Activated CD8-positive, alpha-beta memory T cell treated with anti-CD3 and anti-CD28 coated beads, Interleukin-2, amount 50 U/mL, for 48 hours (primary cell): ENCODE measurements around the gene FAM107B.

ENCODE experiments used
- DNase-seq: peaks from one replicate; pipeline ENCODE4 v3.0.0-alpha.2; 2020

FAM107B gene

DNA sequence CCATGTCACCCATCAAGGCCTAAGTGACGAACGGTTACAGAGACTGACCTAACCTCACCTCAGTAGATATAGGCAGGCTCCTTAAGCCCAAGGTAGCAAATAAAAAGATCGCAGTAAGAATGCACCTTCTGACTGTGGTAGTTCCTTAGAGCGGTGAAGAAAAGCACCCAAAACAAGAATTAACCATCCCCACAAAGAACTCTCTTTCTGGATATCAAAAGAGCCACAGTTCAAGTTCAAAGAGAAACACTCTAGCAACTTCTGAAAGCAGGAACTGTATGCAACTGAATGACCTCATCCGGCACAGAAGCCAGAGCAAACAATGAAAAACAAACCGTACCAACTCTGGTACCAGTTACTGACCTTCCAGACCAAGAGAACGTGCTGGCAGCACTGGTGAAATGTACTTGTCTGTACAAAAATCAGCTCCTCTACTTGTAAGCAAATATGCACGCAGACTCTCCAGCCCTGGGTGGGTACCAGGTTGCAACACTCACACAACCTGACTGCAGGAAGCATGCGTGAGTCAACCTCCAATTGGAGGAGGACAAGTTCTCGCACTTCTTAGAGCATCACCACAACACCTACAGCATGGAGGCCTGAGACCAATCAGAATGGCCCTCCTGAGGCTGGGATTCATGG lies 202.7 kb downstream of the FAM107B start:
- no peak for DNase-seq

- DNase-seq = no peak
Measured at GRCh38 chr10:14570800-14571199, 203.9 kb downstream of the FAM107B start.

DNA sequence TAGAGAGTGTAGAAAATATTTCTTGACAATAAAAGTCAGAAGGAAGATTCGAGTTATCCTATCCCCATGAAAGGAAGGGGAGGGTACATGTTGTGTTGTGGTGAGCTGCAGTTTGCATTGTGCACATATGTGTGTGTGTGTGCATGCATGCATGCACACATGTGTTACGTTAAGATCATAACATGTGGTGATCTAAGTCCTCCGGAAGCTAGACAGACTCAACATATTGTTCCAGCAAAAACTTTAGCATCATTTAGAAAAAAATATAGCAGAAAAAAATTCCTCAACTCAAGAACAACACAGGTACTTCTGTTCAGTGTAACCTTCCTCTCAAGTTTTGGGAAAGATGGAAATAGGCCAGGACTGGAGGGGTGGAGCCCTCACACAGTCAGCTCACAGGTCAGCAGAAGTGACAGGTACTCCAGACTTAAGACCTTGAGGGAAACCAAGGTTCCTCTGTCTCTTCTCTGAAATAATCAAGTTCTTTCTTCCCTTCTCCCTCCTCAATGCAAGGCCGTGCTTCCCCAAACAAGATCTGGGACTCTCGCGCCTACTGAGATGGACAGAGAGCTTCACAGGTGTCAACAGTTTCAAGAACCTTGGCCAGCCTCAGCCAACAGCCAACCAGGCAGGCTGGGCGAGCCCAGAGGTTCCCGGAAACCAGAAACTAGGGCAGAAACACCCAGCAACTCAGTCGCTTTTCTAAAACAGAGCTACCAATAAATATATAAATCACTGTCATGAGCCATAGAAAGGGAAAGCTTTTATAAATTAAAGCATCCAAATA lies 205.2 kb downstream of the FAM107B start:
- DNase-seq = no peak

DNA sequence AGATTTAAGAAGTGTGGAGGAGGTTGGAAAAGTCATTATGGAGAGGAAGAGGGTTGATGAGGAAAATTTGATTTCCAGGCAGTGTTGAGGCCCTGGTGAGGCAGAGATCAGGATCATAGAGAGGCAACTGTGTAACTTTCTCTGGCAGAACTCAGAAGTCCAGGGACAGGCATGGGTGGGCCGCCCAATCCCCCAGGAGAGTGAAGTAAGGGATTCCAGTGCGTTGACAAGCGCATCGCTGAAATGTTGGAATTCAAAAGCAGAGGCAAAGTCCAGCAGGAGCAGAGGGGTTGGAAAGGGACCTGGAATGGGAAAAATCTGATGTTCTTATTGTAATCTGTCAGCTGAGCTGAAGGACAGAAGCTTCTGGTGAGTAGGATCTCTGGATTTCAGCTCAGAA lies 207.3 kb downstream of the FAM107B start:
- DNase-seq = no peak

DNA sequence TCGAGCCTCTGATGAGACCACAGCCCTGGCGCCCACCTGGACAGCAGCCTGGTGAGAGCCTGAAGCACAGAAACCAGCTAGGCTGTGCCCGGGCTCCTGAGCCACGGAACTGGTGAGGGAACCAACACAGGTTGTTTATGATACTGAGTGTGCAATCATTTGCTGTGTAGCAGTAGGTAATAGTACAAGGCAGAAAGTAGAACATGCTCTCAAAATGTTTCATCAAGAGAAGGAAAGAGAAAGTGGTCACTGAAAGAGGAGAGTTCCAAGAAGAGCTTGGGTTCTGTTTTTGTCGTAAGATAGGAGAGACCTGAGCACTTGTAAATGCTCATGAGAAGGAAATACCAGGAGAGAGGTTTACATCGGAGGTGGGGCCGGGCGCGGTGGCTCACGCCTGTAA lies 208.2 kb downstream of the FAM107B start:
- no peak for DNase-seq

GRCh38 chr10:14565199-14565598 lies 209.5 kb downstream of the FAM107B start:
- DNase-seq = peak; percentile 52

GRCh38 chr10:14564268-14564744 lies 210.4 kb downstream of the FAM107B start:
- no peak for DNase-seq

DNA sequence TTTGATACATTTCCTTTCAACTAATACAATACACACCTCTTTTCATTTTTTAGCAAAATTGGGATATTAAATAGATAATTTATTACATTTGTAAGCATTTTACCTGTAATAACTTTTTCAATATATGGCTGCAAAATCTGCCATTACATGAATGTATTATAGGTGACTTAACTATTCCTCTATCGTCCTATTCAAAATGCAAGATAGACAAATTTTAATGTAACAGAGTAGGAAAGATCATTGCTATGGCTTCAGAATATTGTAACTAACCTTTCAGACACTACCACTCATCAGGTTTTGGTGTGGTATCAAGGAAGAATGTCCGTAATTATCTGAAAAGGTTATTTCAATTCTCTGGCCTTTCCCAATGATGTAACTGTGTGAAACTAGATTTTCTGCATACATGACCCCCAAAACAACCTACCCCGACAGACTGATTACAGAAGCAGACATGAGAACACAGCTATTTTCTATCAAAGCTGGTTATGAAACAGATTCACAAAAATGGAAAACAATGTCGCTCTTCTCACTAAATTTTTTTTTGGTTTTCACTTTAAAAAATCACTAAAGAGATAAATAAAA lies 211.2 kb downstream of the FAM107B start:
- no peak for DNase-seq

DNA sequence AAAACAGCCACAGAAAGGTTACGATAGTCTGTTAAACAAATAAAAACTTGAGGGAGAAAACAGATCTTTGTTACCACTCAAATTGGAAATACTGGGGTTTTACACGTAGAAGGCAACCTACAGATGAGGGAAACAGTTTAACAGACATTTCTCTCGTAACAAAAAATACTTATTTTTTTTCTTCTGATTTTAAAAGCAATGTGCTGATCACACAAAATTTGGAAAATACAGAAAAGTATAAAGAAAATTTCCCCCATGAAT lies 211.7 kb downstream of the FAM107B start:
- DNase-seq = no peak

GRCh38 chr10:14562218-14563075 lies 212.2 kb downstream of the FAM107B start:
- DNase-seq = no peak

- no peak for DNase-seq
Measured at GRCh38 chr10:14560791-14561765, 213.6 kb downstream of the FAM107B start.

DNA sequence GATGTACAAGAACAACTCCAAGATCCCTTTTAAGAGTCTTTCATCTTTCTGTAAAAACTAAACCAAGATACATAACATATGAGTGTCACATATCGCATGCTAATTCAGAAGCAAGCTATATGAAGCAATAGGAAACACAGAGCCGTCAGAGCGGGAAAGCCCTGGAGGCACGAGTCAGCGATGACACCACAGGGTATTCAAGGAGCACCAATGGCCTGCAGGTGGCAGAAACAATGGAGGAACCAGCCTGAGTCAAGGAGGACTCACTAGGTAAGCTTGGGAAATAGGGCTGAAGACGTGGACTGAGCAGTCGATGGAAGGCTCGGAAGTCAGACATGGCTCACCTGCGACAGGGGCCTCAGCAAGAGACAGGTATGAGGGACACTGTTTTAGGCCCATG lies 214.4 kb downstream of the FAM107B start:
- DNase-seq = peak; percentile 80

GRCh38 chr10:14558025-14558424 lies 216.7 kb downstream of the FAM107B start:
- DNase-seq = no peak

GRCh38 chr10:14557567-14557966 lies 217.1 kb downstream of the FAM107B start:
- DNase-seq = no peak

GRCh38 chr10:14556285-14556956 lies 218.3 kb downstream of the FAM107B start:
- no peak for DNase-seq

GRCh38 chr10:14555807-14556206 lies 218.9 kb downstream of the FAM107B start:
- DNase-seq = no peak

- DNase-seq = no peak
Measured at GRCh38 chr10:14554491-14555205, 220.0 kb downstream of the FAM107B start.

- DNase-seq = no peak
Measured at GRCh38 chr10:14554091-14554490, 220.6 kb downstream of the FAM107B start.

- no peak for DNase-seq
Measured at GRCh38 chr10:14553448-14553847, 221.2 kb downstream of the FAM107B start.

DNA sequence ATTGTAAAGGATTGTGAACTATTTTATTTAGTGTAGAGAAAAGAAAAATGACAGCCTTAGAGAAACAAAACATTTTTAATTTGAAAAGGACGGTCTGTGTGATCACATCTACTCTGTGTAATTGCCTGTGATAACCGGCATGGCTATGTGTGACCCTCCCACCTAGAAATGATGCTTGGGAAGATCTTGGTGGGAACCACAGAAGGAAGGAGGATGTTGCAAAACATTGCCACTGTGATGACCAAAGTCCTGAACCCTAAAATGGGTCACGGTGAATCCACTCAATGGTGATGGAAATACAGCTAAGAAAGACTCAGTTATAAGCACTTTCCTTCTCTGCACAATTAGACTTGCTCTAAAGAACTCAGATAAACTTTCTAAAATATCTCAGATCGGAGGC lies 222.7 kb downstream of the FAM107B start:
- DNase-seq = no peak

DNA sequence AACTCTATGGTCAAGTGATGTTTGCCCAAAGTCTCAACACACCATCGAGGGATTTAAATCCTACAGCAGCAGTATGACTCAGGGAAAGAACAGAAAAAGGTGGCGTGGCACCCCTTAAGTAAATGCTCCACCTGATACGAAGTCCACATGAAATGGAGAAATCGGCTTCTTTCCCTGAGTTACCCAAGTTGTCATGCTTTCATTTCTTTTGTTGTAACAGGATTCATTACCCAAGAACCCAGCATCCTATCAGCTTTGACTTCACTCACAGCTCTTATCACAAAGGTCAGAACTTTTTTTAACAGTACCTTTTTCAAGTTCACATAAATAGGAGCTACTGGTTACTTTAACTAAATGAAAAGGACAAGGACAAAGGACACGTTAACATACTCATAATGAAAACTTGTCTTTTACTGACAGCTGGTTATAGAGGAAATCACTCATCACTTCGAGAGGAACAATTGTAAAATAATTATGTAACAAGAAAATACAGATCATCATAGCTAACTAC lies 224.2 kb downstream of the FAM107B start:
- no peak for DNase-seq
